Muscle of arm (tissue), 14 donors: ENCODE measurements around the gene CHIT1. TPM values are rescaled to one million over a fixed set of nuclear protein-coding genes. Genes with fewer than 3 reads are reported as not detected.

ENCODE experiments used
- DNase-seq: peaks from one replicate; pipeline ENCODE4 v3.0.0-alpha.2; 2013
- long read RNA-seq, 11 donors: transcript quantifications; one replicate each; lab custom pipeline, GENCODE V29; 2026
- polyA plus RNA-seq, 12 donors: library from polyadenylated mRNA; unstranded; fragments of 120-200 nt; gene quantifications; one replicate each; pipeline ENCODE4 v1.2.1, GENCODE V29; 2013; ENCODE audit not compliant: insufficient read length in 12 of 12

CHIT1 gene
- polyA plus RNA-seq, result under 1 TPM in 10 of 12 donors, not detected in 2; 0.20 to 0.91 (median 0.58) TPM
- long read RNA-seq, donor 1, result 0 reads
- long read RNA-seq, donor 2, result 0 reads
- long read RNA-seq, donor 3, result 0 reads
- long read RNA-seq, donor 4, result 0 reads
- long read RNA-seq, donor 5, result 0 reads
- long read RNA-seq, donor 6, result 0 reads
- long read RNA-seq, donor 7, result 0 reads
- long read RNA-seq, donor 8, result 0 reads
- long read RNA-seq, donor 9, result 0 reads
- long read RNA-seq, donor 10, result 0 reads
- long read RNA-seq, donor 11, result 0 reads

GRCh38 chr1:203229471-203230135 is at the start of gene CHIT1:
CHIT1 (minus strand) TSS chr1:203229673; CDS start chr1:203229636, 37 bp downstream.
- no peak for DNase-seq

- no peak for DNase-seq
Observed at GRCh38 chr1:203278885-203279406, 49.5 kb upstream of the CHIT1 start.

- peak; percentile 93 for DNase-seq
Observed at GRCh38 chr1:203278082-203278884, 48.8 kb upstream of the CHIT1 start.

- DNase-seq, result no peak
Observed at GRCh38 chr1:203276916-203277545, 47.6 kb upstream of the CHIT1 start.

- no peak for DNase-seq
Observed at GRCh38 chr1:203276408-203276807, 46.9 kb upstream of the CHIT1 start.

- no peak for DNase-seq
Observed at GRCh38 chr1:203275656-203276272, 46.3 kb upstream of the CHIT1 start.

- DNase-seq, result no peak
Observed at GRCh38 chr1:203274603-203275381, 45.3 kb upstream of the CHIT1 start.

GRCh38 chr1:203273869-203274602 is 44.6 kb upstream of the CHIT1 start:
- no peak for DNase-seq

GRCh38 chr1:203273206-203273868 is 43.9 kb upstream of the CHIT1 start:
- peak; percentile 86 for DNase-seq

GRCh38 chr1:203272633-203273205 is 43.2 kb upstream of the CHIT1 start:
- no peak for DNase-seq

GRCh38 chr1:203271962-203272632 is 42.6 kb upstream of the CHIT1 start:
- no peak for DNase-seq

- peak; percentile 65 for DNase-seq
Observed at GRCh38 chr1:203271018-203271743, 41.7 kb upstream of the CHIT1 start.

- DNase-seq, result no peak
Observed at GRCh38 chr1:203270448-203270847, 41.0 kb upstream of the CHIT1 start.

- no peak for DNase-seq
Observed at GRCh38 chr1:203269654-203270020, 40.2 kb upstream of the CHIT1 start.

- DNase-seq, result peak; percentile 62
Observed at GRCh38 chr1:203268901-203269653, 39.6 kb upstream of the CHIT1 start.

GRCh38 chr1:203267912-203268311 is 38.4 kb upstream of the CHIT1 start:
- DNase-seq, result no peak

- DNase-seq, result peak; percentile 93
Observed at GRCh38 chr1:203267347-203267846, 37.9 kb upstream of the CHIT1 start.
